ENCODE measurements around the gene PMIS2.

GRCh38 chr19:35578707-35579106, 7.3 kb upstream of the PMIS2 start:
- TF ChIP-seq ZNF174 (tag by site-specific recombination; IDR thresholded peaks at IDR 0.05) (no peak), PRDM4 (tag by site-specific recombination; IDR thresholded peaks at IDR 0.05) (no peak), ZNF513 (tag by site-specific recombination; IDR thresholded peaks at IDR 0.05) (no peak), ZNF701 (tag by site-specific recombination; IDR thresholded peaks at IDR 0.05) (no peak), CTCF (tag by site-specific recombination; IDR thresholded peaks at IDR 0.05) (no peak), ZNF658 (tag by site-specific recombination; IDR thresholded peaks at IDR 0.05) (no peak), YY1 (tag by site-specific recombination; IDR thresholded peaks at IDR 0.05) (no peak), ZNF549 (tag by site-specific recombination; IDR thresholded peaks at IDR 0.05) (no peak), ZNF561 (tag by site-specific recombination; IDR thresholded peaks at IDR 0.05; ENCODE audit: borderline replicate concordance) (no peak), ZNF660 (tag by site-specific recombination; IDR thresholded peaks at IDR 0.05) (no peak), ZNF10 (tag by site-specific recombination; IDR thresholded peaks at IDR 0.05) (no peak), REST (tag by site-specific recombination; IDR thresholded peaks at IDR 0.05) (no peak), SCRT1 (tag by site-specific recombination; IDR thresholded peaks at IDR 0.05; ENCODE audit: borderline replicate concordance) (no peak), ZNF48 (tag by site-specific recombination; IDR thresholded peaks at IDR 0.05) (no peak)
